ENCODE data around the gene PAX7.
"Not testable (repeated sequence)": the region's sequence is repeated elsewhere in the genome, so short reads cannot be mapped to it uniquely, and the experiment has no call there.

Gene PAX7

GRCh38 chr1:18734461-18735223, 104.0 kb downstream of the PAX7 start:
- no peak for DNase-seq

- DNase-seq = no peak
Measured at GRCh38 chr1:18735224-18735997, 104.8 kb downstream of the PAX7 start.

DNA sequence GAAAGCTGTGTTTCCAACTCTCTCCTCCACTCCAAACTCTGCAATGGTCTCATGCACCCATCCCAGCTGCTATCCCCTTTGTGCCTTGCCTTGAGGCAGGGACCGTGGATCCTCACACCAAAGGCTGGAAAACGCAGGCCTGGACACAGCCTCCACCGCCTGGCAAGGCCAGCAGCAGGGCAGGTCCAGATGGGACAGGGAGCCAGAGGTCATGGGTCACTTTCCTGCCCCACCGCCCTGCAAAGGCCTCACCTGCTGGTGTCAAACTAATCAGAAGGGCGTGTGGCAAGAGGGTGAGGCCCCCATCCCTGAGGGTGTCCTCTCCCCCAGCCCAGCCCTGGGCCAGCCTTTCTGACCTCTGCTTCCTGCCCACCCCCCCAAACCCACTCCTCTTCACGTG, 106.3 kb downstream of the PAX7 start:
- no peak for DNase-seq

DNA sequence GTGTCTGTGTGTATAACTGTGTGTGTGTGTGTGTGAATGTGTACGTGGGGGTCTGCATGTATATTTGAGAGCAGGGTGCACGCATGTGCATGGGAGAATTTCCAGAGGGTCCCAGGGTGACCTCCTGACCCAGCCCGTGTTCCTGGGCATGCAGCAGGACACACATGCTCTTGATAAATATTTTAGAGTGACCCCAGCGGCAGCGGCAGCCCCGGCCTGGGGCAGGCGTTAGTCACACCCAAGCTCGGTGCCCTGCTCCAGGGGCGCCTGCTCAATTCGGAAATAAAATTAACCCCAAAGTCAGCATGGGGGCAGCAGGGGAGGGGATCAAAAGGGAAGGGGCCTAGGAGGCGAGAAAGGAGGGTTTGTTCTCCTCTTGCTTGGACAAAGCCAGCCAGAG, 107.5 kb downstream of the PAX7 start:
- DNase-seq = no peak

- DNase-seq = no peak
Measured at GRCh38 chr1:18738617-18739016, 108.0 kb downstream of the PAX7 start.

GRCh38 chr1:18739408-18739807, 108.8 kb downstream of the PAX7 start:
- no peak for DNase-seq

DNA sequence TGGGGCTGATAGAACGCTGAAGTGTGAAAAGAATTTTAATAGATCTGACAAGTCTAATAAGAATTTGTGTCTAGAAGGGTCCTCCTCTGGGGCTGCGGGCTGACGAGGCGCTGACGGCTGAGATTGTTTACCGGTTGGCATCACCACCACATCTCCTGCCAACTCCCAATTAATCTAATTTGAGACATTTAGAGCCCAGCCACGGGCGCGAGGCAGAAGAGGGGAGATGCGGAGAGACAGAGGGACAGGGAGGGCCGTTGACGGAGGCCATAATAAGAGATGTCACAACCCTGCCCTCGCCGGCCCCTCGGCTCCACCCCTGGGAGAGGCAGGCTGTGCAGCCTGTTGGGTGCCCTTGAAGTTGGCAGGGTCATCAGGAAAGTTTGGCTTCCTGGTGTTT, 109.3 kb downstream of the PAX7 start:
- DNase-seq = peak; percentile 61

GRCh38 chr1:18740617-18741016, 110.0 kb downstream of the PAX7 start:
- no peak for DNase-seq

DNA sequence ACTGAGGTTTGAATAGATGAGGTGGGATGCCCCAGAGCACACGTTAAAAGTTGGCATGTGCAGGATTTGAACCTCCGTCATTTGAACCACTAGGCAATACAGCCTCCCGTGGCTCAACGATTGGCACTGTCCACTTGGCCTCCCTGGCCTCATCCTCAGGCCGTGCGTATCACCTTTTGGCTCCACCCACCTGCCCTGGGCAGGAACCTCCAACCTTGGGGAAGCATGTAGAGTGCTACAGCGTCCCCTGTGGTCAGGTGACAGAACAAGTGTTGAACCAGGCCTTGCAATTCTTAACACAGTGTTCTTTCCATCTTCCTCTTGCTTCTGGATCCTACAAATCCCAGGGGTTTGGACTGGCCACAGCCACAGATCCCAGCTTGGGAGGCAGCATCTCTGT, 112.6 kb downstream of the PAX7 start:
- DNase-seq = no peak

DNA sequence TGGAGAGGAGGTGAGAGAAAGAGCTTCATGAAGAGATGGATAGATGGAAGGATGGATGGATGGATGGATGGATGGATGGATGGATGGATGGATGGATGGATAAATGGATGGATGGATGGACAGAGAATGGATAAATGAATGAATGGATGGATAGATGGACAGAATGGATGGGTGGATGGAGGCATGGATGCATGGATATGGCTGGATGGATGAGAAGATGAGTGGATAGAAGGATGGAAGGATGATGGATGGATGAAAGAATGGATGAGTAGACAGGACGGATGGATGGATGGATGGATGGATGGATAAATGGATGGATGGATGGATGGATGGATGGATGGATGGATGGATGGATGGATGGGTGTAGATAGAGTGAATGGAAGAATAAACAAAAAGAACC, 113.7 kb downstream of the PAX7 start:
- not testable (repeated sequence) for DNase-seq

DNA sequence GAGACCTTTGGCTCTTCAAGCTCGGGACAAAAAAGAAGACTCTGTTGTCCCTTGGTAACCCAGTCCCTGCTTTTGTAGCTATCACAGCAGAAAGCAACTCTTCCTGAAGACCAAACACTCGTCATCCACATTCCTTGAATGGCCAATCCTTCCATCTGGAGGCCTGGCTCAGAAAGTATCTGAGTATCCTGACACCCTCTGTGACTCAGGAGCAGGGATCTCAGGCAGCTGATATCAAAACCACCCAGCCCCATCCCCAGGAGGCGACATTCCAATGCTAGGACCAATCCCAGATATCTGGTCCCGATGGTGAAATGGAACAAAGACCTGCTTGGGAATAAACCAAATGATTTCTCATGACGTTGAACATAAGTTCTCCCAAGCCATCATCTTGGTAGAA, 116.3 kb downstream of the PAX7 start:
- DNase-seq = no peak

GRCh38 chr1:18747671-18748070, 117.0 kb downstream of the PAX7 start:
- no peak for DNase-seq

DNA sequence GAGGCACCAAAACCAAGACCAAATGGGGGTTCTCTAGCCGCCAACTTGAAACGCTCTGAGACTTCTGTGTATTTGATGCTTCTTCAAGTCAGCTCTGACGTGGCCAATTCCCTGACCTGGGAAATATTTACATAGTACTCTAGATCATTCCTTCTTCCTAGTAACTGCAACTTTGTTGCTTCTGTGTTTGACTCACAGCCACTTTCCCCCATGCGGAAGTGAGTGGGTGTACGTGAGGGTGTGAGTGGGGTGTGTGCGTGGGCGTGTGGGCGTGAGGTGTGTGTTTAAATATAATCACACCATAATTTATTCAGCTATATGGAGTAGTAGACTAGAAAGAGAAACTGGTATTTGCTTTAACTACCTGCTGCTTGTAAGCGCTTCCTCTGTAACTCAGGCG, 117.8 kb downstream of the PAX7 start:
- no peak for DNase-seq

DNA sequence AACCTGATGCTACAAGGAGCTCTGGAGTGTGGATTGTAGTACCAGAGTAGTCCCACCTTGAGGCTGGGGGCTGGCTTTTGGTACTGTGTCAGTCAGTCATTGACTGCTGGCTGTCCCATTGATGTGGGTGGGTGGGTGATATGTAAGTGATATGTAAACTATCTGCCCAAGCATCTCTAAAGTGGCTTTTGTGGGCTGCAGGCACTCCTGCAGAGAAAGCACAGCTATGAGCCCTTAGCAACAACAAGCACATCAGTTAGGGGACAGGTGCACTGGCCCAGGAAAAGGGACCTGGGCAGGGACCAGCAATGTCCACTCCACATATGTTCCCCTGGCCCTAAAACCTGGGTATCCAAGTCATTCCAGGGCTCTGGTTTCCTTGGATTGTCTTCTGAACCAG, 118.9 kb downstream of the PAX7 start:
- no peak for DNase-seq

GRCh38 chr1:18750600-18750999, 120.0 kb downstream of the PAX7 start:
- DNase-seq = no peak

DNA sequence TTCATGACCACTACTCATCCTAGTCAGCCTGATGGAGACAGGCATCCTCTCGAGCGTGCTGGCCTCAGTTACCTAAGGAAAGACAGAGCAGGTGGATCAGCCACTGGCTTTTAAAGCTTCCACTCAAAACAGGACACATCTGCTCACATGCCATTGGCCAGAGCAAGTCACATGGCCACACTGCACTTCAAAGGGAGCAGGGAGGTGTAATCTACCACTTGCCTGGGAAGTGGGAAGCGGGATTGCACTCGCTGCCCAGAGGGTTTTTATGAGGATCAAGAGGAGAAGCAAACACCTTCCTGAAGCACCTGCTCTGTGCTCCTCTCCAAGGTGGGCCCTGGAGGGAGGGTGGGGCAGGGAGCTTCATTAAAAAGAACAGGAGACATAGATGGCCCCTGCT, 120.8 kb downstream of the PAX7 start:
- no peak for DNase-seq

DNA sequence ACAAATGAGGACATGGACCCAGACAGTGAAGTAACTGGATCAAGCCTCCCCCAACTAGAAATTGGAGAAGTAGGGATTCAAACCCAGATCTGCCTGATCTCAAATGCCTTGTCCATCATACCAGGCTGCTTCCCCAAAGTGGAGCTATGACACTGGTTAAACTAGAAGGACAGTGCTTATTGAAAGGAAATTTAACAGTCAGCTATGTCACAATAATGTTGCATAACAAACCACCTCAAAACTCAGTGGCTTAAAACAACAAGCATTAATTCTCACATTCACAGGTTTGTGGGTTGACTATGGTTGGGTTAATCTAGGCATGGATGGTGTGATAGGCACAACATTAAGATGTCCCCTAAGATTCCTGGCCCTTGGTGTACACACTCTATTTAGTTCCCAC, 121.8 kb downstream of the PAX7 start:
- DNase-seq = no peak

DNA sequence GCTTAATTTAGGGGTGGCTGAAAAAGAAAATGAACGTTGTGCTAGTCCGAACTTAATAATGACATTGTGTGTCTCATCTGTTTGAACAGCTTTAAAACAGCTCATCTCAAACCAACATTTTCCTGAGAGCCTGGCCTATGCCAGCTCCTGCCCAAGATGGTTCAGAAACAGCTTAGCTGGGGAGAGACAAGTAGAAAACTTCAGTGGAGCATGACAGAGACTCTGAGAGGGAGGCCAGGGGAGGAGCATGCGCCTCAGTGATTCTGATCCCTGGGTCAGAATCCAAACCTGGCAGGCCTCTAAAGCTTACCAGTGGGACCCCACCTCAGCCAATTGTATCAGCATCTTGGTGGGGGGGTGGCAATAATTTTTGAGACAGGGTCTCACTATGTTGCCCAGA, 129.5 kb downstream of the PAX7 start:
- no peak for DNase-seq

DNA sequence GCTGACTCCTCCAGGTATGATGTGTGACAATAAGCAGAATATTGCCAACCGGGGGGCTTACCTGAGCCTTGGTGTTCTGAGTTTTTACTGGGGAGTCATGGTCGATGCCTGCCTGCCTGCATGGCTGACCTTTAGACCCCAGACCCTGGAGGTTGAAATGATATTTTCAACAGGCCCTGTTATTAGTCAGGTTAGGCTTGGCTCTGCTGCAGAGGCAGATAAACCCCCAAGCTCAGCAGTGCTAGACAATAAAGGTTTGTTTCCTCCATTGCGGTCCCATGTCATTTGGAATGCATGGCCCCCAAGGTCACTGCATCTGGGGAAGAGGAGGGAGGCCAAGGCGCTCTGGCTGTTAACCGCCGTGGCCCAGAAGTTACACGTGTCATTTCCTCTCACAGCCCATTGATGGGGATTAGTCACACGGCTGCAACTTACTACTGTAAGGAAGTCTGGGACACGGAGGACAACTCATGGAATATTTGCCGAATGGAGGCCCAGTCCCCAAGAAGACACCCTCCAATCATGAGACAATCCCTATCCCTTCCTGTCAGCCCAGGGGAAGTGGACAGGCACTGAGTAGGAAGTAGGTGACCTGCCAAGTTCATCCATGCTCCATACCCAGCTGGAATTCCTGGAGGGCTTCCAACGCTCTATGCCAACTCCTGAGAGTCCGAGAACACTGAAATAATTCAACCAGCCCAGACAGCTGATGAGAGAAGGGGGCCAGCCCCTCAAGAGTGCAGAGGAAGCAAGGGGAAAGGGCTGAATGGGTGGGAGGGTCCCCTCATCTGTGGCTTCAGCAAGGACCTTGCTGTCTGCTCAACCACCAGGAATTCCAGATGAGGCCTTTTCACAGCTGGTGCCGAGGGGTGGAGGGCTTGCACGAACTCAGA, 131.5 kb downstream of the PAX7 start:
- DNase-seq = no peak

DNA sequence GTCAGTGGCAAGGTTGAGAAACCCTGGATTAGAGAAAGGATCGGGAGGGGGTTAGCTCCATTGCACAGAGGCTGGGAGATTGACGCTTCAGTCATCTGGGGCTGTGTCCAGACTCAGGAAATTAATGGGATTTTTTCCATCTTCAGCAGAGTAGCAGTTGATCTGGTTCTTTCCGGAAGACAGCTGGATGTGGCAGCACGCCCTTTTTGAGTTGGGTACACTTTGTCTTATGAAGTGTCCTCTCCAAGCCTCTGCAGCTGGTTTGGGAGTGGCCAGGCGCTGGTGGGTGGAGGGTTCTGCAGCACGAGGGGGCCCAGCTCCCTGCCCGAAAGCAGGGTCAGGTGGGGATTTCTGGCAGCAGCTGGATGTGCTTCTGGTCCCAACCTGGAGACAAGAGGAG, 133.7 kb downstream of the PAX7 start:
- no peak for DNase-seq

DNA sequence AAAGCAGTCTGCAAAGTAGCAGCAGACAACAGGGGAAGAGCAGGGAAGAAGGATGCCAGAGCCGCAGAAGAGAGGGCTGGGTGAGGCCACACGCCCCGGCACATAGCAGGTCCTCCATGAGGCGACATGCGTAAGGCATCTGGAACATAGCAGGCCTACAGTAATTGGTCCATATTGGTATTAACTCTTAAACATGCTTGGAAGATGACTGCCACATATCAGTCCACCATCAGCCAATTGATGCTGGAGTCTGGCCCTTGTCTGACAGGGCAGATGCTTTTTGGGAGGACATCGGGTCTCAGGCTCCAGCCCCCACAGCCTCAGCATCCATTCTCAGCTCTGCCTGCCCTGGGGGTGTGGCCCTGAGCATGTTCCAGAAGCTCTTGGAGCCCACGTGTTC, 135.1 kb downstream of the PAX7 start:
- DNase-seq = no peak

GRCh38 chr1:18766328-18766727, 135.7 kb downstream of the PAX7 start:
- no peak for DNase-seq

GRCh38 chr1:18767576-18767975, 136.9 kb downstream of the PAX7 start:
- DNase-seq = not testable (repeated sequence)

GRCh38 chr1:18768086-18768485, 137.4 kb downstream of the PAX7 start:
- no peak for DNase-seq

All from NCI-H1105 treated with DMSO at 0.1 percent for 48 hours (cell line).